GM12878 (cell line): ENCODE data around the gene PRSS12. TPM values are rescaled to one million over a fixed set of nuclear protein-coding genes. Genes with fewer than 3 reads are reported as not detected.

Experiments used
- ATAC-seq: fragments of 200-7000 bp; cut with Tn5 transposase; 3 replicates; pipeline ENCODE4 v1.9.1; 2020; ENCODE audit warnings: mild to moderate bottlenecking, moderate library complexity
- BruUV-seq: library from RNA; stranded (reverse); fragments of 400-500 nt; replicated peaks from 2 replicates; lab custom pipeline; 2021; lab: Mats Ljungman, UMichigan
- CTCF ChIA-PET: fragments of 300-600 bp; sonication (Branson Sonifier 250); formaldehyde crosslinking; extraction: SDS; loops from one replicate; lab custom pipeline; 2021; ENCODE audit warnings: inconsistent platforms; lab: Yijun Ruan, JAX
- POLR2A ChIA-PET: fragments of 350-600 bp; formaldehyde crosslinking; extraction: SDS; loops from one replicate; lab custom pipeline; 2021; ENCODE audit warnings: inconsistent platforms; lab: Charles Lee
- RAD21 ChIA-PET: fragments of 300-600 bp; sonication (Branson Sonifier 250); formaldehyde crosslinking; loops from one replicate; lab custom pipeline; 2023; ENCODE audit warnings: antibody characterized with exemption; ENCODE audit not compliant: unreplicated experiment; lab: Charles Lee
- SMC1A ChIA-PET: fragments of 300-600 bp; sonication (Branson Sonifier 250); formaldehyde crosslinking; loops from one replicate; lab custom pipeline; 2023; ENCODE audit not compliant: unreplicated experiment, uncharacterized antibody; lab: Charles Lee
- DNase-seq: peaks from one replicate; pipeline ENCODE4 v3.0.0-alpha.2; 2011; ENCODE audit warnings: low read depth, low spot score
- FAIRE-seq: peaks from 3 replicates; lab custom pipeline; 2011; peaks lifted over from hg19 to GRCh38; lab: Jason Lieb, UNC
- H2AFZ ChIP-seq: 2 replicates; pipeline ENCODE4 v1.6.0; 2011; ENCODE audit warnings: low read depth, low read length, control low read depth; ENCODE audit not compliant: control insufficient read depth
- H3K27ac ChIP-seq: 2 replicates; pipeline ENCODE4 v1.5.1; 2011; ENCODE audit warnings: control low read depth; ENCODE audit not compliant: control insufficient read depth, insufficient read depth
- H3K27me3 ChIP-seq, 2 experiments: replicated peaks in 1 of 2; 2 replicates each; pipeline versions ENCODE4 v1.6.0 to v1.6.1; 2011; ENCODE audit warnings: low read length in 1 of 2; ENCODE audit not compliant: control insufficient read depth in 2 of 2, insufficient read depth in 2 of 2
- H3K36me3 ChIP-seq, 2 experiments: 2 replicates each; pipeline ENCODE4 v1.5.1; 2011; ENCODE audit warnings: low read length in 1 of 2; ENCODE audit not compliant: control insufficient read depth in 2 of 2, insufficient read depth in 2 of 2
- H3K4me1 ChIP-seq: 2 replicates; pipeline ENCODE4 v1.6.1; 2011; ENCODE audit warnings: mild to moderate bottlenecking, low read length, moderate library complexity, mixed read lengths; ENCODE audit not compliant: control insufficient read depth, insufficient read depth
- H3K4me2 ChIP-seq: 2 replicates; pipeline ENCODE4 v1.6.0; 2011; ENCODE audit warnings: control low read depth; ENCODE audit not compliant: control insufficient read depth, insufficient read depth
- H3K4me3 ChIP-seq: fragments of 200-600 bp; sonication (generic); 2 replicates; pipeline ENCODE4 v1.5.1; 2016
- H3K79me2 ChIP-seq: 2 replicates; pipeline ENCODE4 v1.6.0; 2011; ENCODE audit warnings: low read length; ENCODE audit not compliant: control insufficient read depth, insufficient read depth
- H3K9ac ChIP-seq: 2 replicates; pipeline ENCODE4 v1.8.0; 2011; ENCODE audit warnings: low read length, control low read depth, mixed read lengths; ENCODE audit not compliant: control insufficient read depth, insufficient read depth
- H3K9me3 ChIP-seq: replicated peaks from 3 replicates; pipeline ENCODE4 v1.5.1; 2011; ENCODE audit warnings: mild to moderate bottlenecking, low read length; ENCODE audit not compliant: control insufficient read depth, insufficient read depth
- H4K20me1 ChIP-seq: 2 replicates; pipeline ENCODE4 v1.6.0; 2011; ENCODE audit not compliant: control insufficient read depth, insufficient read depth
- ATF2 ChIP-seq: IDR thresholded peaks from 2 replicates; pipeline ENCODE4 v1.6.1; 2012; ENCODE audit warnings: low read length, inconsistent platforms
- CEBPZ ChIP-seq: fragments of 150-350 bp; IDR thresholded peaks from 2 replicates; pipeline ENCODE4 v1.6.1; 2016; ENCODE audit warnings: low read depth, low read length
- CHD4 ChIP-seq: fragments of 200-600 bp; sonication (generic); IDR thresholded peaks from 2 replicates; pipeline ENCODE4 v1.6.1; 2016; ENCODE audit warnings: mild to moderate bottlenecking
- EZH2 ChIP-seq: IDR thresholded peaks from 2 replicates; pipeline ENCODE4 v1.6.1; 2012; ENCODE audit warnings: low read depth, mild to moderate bottlenecking, control low read depth, inconsistent platforms, low read length, borderline replicate concordance; ENCODE audit not compliant: control insufficient read depth
- JUND ChIP-seq: IDR thresholded peaks from 2 replicates; pipeline ENCODE4 v1.6.1; 2012; ENCODE audit warnings: low read depth, mild to moderate bottlenecking, low read length, improper control_type of control experiment, moderate library complexity
- MEF2A ChIP-seq: IDR thresholded peaks from 2 replicates; pipeline ENCODE4 v1.6.1; 2011; ENCODE audit warnings: low read depth, mild to moderate bottlenecking, low read length, moderate library complexity; ENCODE audit not compliant: insufficient read depth
- MXI1 ChIP-seq: fragments of 150-350 bp; IDR thresholded peaks from 2 replicates; pipeline ENCODE4 v1.6.1; 2011; ENCODE audit warnings: low read depth, mild to moderate bottlenecking, inconsistent platforms, low read length, improper control_type of control experiment
- POU2F2 ChIP-seq: IDR thresholded peaks from 3 replicates; pipeline ENCODE4 v1.6.1; 2011; ENCODE audit warnings: low read depth, mild to moderate bottlenecking, low read length, borderline replicate concordance
- SIN3A ChIP-seq: IDR thresholded peaks from 2 replicates; pipeline ENCODE4 v1.6.1; 2012; ENCODE audit warnings: low read depth, low read length, improper control_type of control experiment
- TAF1 ChIP-seq: IDR thresholded peaks from 2 replicates; pipeline ENCODE4 v1.6.1; 2011; ENCODE audit warnings: mild to moderate bottlenecking, low read depth, low read length, borderline replicate concordance
- ZBTB4 ChIP-seq: fragments of 450-650 bp; formaldehyde crosslinking; IDR thresholded peaks from 2 replicates; pipeline ENCODE4 v1.4.0; 2022; ENCODE audit warnings: mild to moderate bottlenecking, moderate library complexity
- WGBS: methylation state at CpG from one replicate; pipeline ENCODE4 v1.1.6; 2016; ENCODE audit warnings: low lambda C conversion rate; ENCODE audit not compliant: insufficient replicate concordance, insufficient coverage; ENCODE audit errors: missing lambda C conversion rate; 5-methylcytosine and 5-hydroxymethylcytosine counted together
- in situ Hi-C: fragments of 300-500 bp; cut with MboI; formaldehyde crosslinking; loops from 9 replicates; pipeline ENCODE4 v1.14.3; 2018; ENCODE audit warnings: mixed read lengths
- intact Hi-C: fragments of 100-400 bp; cut with micrococcal nuclease; formaldehyde crosslinking; loops from one replicate; pipeline ENCODE4 v1.14.2; 2022; ENCODE audit not compliant: unreplicated experiment
- polyA plus RNA-seq, 11 experiments: library from polyadenylated mRNA; depleted of rRNA in 4 of 11; unstranded in 6 of 11; stranded (reverse) in 5 of 11; fragments of >200 nt; fragmentation: Nextera tagmentation in 4 of 11; fragmentation: Illumina TruSeq in 1 of 11; extraction: Ambion mirVana in 4 of 11; extraction: Trizol in 1 of 11; gene quantifications; 1 replicate in 1 of 11; 2 replicates in 10 of 11; pipeline versions ENCODE4 v1.2.1 to v1.2.3, GENCODE V29; 2011 to 2016; ENCODE audit warnings: inconsistent platforms in 2 of 11, missing spikeins in 2 of 11, low read depth in 1 of 11
- total RNA-seq, 4 experiments: library from RNA; depleted of rRNA in 3 of 4; stranded (reverse); fragments of >200 nt in 3 of 4; fragmentation: Illumina TruSeq in 1 of 4; extraction: Trizol in 1 of 4; gene quantifications; 2 replicates each; pipeline versions ENCODE4 v1.2.1 to v1.2.3, GENCODE V29; 2013 to 2021

PRSS12 gene
- total and polyA plus RNA-seq, 10 of the 15 experiments (the other 5 are each of a cell fraction or from before 2014, with no cell fraction given): 0.04 to 0.34 (median 0.11) TPM; not detected in 2

- TF ChIP-seq CEBPZ (no peak), MEF2A (no peak)
These were observed 39.7 kb downstream of the PRSS12 start (continued) for GRCh38 chr4:118313098-118313497.

- RAD21 ChIA-PET: no interaction called here
- Histone ChIP-seq H3K36me3 (no peaks in the 10 kb centered on the region), H3K9ac (no peak overlapping the region), H3K9me3 (no peaks in the 10 kb centered on the region), H3K27ac (no peak overlapping the region), H3K4me2 (no peak overlapping the region), H3K27me3 (no peaks in the 10 kb centered on the region), H2AFZ (no peak overlapping the region), H3K4me1 (no peaks in the 10 kb centered on the region), H3K4me3 (no peak overlapping the region), H4K20me1 (no peaks in the 10 kb centered on the region), H3K79me2 (no peaks in the 10 kb centered on the region)
- FAIRE-seq (peak; percentile 61), ATAC-seq (no peak), DNase-seq (no peak)
- 17% methylated on average over 4 of the region's 4 CpGs for WGBS
- CTCF ChIA-PET: interaction anchor here (1.0 kb wide), 2 partner anchors 9 to 29 kb away, joined by 3 read pairs; no protein-coding TSS in a partner anchor
- in situ Hi-C loops (no loop called here), intact Hi-C loops (no loop called here)
- no TSS peak for BruUV-seq
- POLR2A ChIA-PET: no interaction called here
- TF ChIP-seq JUND (no peak), CHD4 (no peak), ZBTB4 (CRISPR knock-in tag) (no peak), MXI1 (no peak), TAF1 (no peak), POU2F2 (no peak), EZH2 (no peak), SIN3A (no peak), ATF2 (no peak)
- SMC1A ChIA-PET: interaction anchor here (0.6 to 1.3 kb wide), 4 partner anchors 9 to 104 kb away, joined by 3 to 4 read pairs (median 3); no protein-coding TSS in a partner anchor
These were observed 44.3 kb downstream of the PRSS12 start for GRCh38 chr4:118308306-118309030.
